Muscle of back (tissue), 11 donors: ENCODE measurements around the gene GSTA1. TPM values are rescaled to one million over a fixed set of nuclear protein-coding genes. Genes with fewer than 3 reads are reported as not detected.
"Not testable (repeated sequence)": the region's sequence is repeated elsewhere in the genome, so short reads cannot be mapped to it uniquely, and the experiment has no call there.

Source experiments
- DNase-seq, 3 donors: peaks; one replicate each; pipeline versions ENCODE4 v3.0.0 to v3.0.0-alpha.2; 2013
- polyA plus RNA-seq, 10 donors: library from polyadenylated mRNA; unstranded; fragments of 120-200 nt; gene quantifications; one replicate each; pipeline ENCODE4 v1.2.1, GENCODE V29; 2013; ENCODE audit not compliant: insufficient read length in 10 of 10

The GSTA1 gene
- polyA plus RNA-seq, 10 donors, result 0.19 to 0.69 (median 0.34) TPM; not detected in 7

DNA sequence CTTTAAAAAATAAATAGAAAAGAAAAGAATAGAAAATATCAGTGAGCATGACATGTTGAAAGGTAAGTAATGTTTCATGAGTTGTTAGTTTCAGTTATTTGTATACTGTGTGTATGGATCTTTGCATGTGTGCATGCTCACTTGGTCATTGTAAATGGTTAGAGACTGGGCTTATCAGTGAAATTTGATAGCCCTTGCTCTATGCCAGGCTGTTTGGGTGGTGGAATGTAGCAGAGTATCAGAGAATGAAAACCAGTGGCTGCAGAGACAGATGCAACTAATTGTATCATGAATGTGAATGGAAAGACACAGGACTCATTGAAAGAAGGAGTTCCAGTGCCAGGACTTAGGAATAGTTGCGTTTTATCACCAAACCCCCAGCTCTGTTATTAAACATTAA, 44.5 kb downstream of the GSTA1 start:
- DNase-seq, result no peak

GRCh38 chr6:52757651-52758338, 45.8 kb downstream of the GSTA1 start:
- peak in 1 of 3 donors; percentile 67 for DNase-seq

- no peak for DNase-seq
Measured at GRCh38 chr6:52754443-52754842, 49.2 kb downstream of the GSTA1 start.

- not testable (repeated sequence) for DNase-seq
Measured at GRCh38 chr6:52753137-52753536, 50.5 kb downstream of the GSTA1 start.

DNA sequence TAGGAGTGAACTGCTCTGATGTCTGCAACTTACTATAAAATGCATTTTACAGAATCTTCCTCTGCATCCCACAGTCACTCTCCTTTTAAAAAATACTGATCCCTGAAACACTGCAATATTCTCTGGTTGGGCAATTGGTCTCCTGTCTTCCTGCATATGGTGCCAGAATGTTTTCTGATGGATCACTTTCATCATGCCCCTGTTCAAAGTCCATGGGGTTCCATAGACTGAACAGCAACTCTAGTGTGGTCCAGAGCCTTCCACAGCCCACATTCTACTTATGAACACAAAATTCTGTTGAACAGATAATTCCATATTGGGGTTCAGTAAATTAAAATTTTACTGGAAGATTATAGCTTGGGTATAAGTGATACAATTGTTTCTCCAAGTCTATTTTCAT, 51.3 kb downstream of the GSTA1 start:
- DNase-seq, result no peak

- no peak for DNase-seq
Measured at GRCh38 chr6:52749556-52750152, 54.0 kb downstream of the GSTA1 start.

DNA sequence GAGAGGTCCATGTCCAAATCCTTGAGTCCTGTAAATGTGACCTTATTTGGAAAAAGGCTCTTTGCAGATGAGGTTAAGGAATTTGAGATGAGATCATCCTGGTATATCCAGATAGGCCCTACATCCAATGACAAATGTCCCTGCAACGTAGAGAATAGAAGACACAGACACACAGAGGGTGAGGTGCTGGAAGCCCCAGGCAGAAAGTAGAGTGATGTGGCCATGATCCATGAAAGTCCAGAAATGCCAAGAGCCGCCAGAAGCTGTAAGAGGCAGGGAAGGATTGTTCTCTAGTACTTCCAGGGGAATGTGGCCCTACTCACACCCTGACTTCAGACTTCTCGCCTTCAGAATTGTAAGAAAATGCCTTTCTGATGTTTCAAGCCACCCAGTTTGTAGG, 56.3 kb downstream of the GSTA1 start:
- peak in 1 of 3 donors; percentile 71 for DNase-seq

GRCh38 chr6:52746213-52746612, 57.4 kb downstream of the GSTA1 start:
- no peak for DNase-seq

GRCh38 chr6:52745764-52746201, 57.8 kb downstream of the GSTA1 start:
- no peak for DNase-seq

DNA sequence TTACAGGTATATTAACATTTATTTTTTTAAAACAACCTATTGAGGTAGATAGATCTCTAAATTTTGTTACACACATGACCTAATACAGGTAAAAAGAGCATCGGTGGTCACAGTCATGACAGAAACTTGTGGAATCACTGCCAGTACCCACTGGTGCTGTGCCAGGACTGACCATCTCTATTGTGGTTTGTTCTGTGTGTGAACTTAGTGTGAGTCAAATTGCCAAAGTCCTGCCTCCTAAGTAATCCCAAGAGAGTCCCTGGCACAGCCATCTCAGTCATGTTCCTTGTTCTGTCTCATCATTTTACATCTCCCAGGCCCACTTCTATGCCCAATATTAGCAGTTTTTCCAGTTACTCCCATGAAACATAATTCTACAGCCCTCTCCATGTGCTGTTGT, 61.7 kb downstream of the GSTA1 start:
- no peak for DNase-seq

Other genes starting within 250 kb of the GSTA1 start
- 10 to 100 TPM; 20.1 to 28.0 (median 23.0) TPM for gene TRAM2, start 226.8 kb downstream of the GSTA1 start, polyA plus RNA-seq
- gene TMEM14A, start 132.7 kb downstream of the GSTA1 start, polyA plus RNA-seq, result 10 to 100 TPM; 13.9 to 26.7 (median 18.6) TPM
- not detected for gene GSTA2, start 40.3 kb downstream of the GSTA1 start, polyA plus RNA-seq
- not detected for gene GSTA5, start 37.0 kb upstream of the GSTA1 start, polyA plus RNA-seq
- not detected for gene GSTA3, start 105.9 kb upstream of the GSTA1 start, polyA plus RNA-seq
- 10 to 100 TPM; 45.4 to 66.8 (median 55.4) TPM for gene GSTA4, start 191.5 kb upstream of the GSTA1 start, polyA plus RNA-seq